Measurements from ENCODE around the gene EDEM3.
A peak's percentile ranks its signal among the peaks of the same experiment; 100 is the strongest.
"Not testable (repeated sequence)": the region's sequence is repeated elsewhere in the genome, so short reads cannot be mapped to it uniquely, and the experiment has no call there.

EDEM3 gene

GRCh38 chr1:184767591-184767990, 12.9 kb upstream of the EDEM3 start:
- no peak for DNase-seq

GRCh38 chr1:184764483-184764882, 9.8 kb upstream of the EDEM3 start:
- no peak for DNase-seq

DNA sequence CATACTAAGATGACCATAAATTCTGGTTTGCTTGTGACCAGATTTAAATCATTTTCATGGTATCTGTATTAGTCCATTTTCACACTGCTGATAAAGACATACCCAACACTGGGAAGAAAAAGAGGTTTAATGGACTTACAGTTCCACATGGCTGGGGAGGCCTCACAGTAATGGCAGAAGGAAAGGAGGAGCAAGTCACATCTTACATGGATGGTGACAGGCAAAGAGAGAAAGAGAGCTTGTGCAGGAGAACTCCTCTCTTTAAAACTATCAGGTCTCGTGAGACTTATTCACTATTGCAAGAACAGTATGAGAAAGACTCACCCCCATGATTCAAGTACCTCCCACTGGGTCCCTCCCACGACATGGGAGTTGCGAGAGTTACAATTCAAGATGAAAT, 8.9 kb upstream of the EDEM3 start:
- DNase-seq, result not testable (repeated sequence)

DNA sequence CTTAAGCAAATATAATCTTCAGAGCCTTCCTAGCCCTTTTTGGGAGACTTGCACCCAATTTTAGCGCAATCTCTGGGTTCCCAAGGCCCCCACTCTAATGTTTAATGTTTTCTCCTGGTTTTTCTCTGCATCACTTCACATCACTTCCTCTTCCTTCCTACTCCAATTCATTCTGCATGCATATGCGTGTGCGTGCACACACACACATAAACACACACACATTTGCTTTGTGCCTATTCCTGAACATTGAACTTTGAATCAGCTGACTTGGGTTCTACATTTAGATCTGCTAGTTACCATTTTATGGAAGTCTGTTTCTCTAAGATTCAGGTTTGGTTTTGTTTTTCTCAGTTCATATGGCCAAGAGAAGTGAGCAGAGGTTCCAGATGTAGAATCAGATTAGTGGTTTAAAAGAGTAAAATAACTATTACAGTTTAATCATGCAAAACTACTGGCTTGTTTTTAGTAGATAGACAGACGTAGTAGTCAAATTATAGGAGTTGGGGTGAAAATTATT, 7.4 kb upstream of the EDEM3 start:
- DNase-seq, result no peak

DNA sequence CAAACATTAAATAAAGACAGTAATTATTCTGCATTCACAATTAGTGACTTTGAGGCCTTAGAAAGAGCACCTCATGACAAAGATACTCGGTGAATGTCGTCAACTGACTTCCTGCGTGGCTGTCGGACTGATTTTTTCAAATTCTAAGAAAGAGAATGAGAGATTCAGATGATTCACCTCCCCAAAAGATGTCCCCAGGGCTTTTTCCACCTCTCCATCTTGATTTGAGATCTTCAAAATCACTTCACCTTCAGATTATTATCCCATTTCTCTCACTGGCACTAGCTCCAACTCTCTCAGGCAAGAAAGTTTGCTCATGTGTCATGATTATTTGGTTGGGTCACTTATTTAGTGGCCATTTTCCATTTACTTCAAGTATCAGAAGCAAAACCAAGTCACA, 5.0 kb upstream of the EDEM3 start:
- DNase-seq, result no peak

DNA sequence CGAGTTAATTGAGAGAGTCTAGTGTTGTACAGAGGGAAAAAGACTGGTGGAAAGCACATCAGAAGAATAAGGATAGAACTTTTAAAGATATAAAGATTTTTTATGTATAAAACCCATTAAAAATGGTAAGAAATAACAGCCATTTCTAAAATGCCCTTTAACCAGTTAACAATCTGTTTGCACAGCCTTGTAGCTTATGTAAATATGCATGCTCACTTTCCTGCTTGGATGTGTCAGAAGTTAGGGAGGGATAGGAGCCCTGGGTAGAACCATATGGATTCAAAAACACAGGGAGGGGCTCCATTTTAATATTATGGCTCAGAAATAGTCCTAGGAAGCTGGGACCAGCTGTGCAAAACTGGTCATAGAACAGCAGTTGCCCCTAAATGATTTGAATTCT, 4.5 kb upstream of the EDEM3 start:
- no peak for DNase-seq

GRCh38 chr1:184757891-184758290, 3.2 kb upstream of the EDEM3 start:
- no peak for DNase-seq

DNA sequence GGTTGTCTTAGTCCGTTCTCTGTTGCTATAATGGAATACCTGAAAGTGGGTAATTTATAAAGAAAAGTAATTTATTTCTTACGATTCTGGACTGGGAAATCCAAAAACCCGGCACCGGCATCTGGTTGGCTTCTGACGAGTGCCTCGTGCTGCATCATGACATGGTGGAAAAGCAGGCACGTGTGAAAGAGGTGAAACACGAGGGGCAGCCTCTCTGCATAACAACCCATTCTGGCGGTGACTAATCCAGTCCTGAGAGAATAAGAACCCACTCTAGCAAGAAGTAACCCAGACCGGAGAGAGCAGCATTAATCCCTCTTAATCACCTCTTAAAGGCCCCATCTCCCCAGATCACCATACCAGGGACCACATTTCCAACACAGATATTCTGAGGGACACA, 2.7 kb upstream of the EDEM3 start:
- no peak for DNase-seq

GRCh38 chr1:184755226-184756065, 788 bp upstream of the EDEM3 start:
- DNase-seq, result peak; percentile 8

DNA sequence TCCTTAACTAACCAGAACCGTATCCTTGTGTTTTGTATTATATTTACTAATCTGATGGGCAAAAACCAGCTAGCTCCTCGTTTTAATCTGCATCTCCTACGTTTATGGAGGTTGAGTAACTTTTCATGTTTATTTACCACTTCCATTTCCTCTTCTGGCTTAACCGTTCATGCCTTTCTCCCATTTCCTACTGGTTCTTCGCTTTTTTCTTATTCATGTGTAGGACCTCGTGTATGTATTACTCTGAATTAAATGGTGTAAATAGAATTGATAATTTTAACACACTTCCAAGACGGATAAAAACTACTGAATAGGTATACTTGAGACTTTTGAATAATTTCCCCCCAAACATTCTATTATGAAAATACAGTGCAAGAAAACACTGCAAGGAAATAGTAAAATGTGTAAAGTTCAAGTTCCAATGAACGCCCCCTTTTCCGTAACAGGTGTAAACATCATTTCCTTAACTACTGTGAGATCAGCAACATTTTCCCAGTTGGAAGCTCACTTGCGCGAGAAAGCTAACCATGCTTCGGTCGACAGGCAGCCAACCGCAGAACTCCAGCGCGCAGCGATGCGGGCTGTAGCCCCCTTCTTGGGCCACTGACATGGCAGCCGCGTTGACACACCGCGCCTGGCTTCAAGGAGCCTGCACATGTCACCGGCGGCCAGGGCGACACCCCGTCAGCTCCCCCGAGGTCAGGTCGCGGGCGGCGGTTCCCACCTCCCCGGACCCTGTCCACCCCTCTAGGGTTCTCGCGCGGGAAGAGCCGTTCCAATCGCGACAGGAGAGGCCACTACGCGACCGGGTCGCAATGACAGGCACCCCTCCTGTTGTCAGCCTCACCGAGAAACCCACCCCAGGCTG, 816 bp downstream of the EDEM3 start:
- no peak for DNase-seq

- DNase-seq, result no peak
Measured at GRCh38 chr1:184753117-184753516, 1.5 kb downstream of the EDEM3 start.

- no peak for DNase-seq
Measured at GRCh38 chr1:184752656-184753055, 2.0 kb downstream of the EDEM3 start.

DNA sequence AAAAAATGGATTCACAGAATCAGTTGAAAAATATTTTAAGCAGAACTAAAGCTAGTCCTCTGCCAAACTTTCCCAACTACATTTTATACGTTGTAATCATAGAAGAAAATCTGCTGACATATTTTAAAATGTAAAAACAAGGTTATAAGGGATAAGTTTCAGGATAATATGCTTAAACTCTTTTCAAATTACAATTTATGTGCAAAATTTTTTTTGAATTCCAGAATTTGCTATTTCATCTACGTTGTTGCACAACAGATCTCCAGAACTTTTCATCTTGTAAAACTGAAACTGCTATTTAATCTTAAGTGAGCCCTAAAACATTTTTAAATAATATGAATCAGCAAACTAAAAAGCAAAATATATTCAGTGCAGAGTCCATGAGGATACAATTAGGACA, 5.9 kb downstream of the EDEM3 start:
- DNase-seq, result no peak

DNA sequence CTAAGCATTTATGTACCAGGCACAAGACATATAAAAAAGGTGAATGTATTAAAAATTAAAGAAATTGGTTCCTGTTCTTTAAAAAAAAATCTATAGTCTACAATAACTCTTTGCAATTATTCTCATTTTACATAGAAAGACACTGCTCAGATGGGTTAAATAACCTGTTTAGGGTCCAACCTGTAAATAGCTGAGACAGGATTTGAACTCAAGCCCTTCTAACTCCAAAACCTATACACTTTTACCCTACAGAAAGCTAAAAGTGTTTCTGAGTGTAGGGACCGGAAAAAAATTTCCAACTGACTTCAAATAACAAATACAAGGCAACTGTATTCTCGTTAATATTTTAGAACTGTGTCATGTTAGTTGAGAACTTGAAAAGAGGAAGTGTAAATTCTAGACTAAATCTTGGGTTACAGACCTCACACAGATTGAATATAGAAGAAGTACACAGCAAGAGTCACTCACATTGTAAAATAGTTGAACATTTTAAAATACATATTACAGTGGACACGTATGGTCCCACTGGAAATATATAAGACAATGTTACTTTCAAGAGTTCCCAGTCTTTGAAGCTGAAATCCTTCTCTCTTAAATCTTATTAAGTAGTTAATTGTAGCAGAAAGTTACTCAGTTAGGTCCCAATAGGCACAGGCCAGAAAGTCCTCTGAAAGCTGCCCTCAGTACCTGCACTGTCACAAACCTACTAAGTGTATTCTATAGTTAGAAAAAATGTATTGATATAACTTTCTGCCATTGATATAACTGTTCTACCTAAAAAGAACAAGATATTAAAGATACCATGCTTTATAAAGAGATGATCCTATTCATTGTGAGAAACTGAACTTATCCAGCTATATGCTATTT, 7.3 kb downstream of the EDEM3 start:
- DNase-seq, result no peak

GRCh38 chr1:184745929-184746638, 8.6 kb downstream of the EDEM3 start:
- no peak for DNase-seq

DNA sequence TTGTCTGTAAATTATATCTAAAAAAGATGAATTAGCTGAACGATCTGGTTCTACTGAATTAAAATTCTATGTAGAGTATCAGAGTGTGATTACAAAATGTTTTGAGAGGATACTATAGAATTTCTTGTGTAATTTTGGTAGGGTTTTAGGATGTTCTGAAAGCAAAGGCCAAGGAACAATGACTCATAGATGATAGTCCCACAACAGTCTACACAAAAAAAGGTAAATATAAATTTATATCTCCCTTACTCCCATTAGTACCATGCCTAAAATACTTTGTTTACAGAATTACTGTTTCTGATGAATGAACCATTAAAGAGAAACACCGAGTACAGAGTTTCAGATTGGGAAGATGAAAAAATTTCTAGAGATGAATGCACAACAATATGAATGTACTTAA, 9.5 kb downstream of the EDEM3 start:
- DNase-seq, result no peak

- DNase-seq, result no peak
Measured at GRCh38 chr1:184743062-184743756, 11.4 kb downstream of the EDEM3 start.

DNA sequence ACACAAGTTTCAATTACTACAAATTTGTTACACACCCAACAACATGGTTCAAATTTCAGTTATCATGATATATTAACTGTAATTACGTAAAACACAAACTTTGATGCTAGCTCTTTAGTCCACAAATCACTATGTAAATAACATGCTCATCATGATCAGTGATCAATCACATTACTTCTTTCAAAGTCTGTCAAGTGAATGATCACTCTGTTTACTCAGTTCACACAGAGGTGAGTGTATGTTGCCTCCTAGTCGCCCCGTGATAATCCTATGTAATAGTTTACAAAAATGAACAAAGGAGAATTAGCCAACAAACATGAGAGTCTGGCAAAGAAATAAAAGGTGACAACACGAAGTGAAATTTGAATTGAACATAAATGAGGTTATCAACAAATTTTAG, 14.3 kb downstream of the EDEM3 start:
- no peak for DNase-seq

DNA sequence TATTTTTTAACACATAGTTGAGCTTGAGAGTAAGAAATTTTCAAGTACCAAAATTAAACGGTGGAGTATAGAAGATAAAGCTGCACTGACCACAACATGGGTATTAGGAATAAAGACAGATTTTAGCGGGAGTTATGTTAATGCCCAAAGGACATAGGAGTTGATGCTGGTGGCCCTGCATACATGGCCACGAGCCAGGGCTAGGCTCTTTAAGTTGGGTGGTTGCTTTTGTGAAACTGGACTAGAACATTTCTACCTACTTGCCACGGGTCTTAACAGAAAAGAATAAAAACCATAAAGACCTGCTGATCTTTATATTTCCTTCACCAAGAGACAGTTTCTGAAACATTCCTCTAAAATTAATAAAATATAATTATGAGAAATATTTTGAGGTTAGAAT, 14.9 kb downstream of the EDEM3 start:
- no peak for DNase-seq

- DNase-seq, result no peak
Measured at GRCh38 chr1:184739070-184739469, 15.6 kb downstream of the EDEM3 start.

- DNase-seq, result no peak
Measured at GRCh38 chr1:184734980-184735379, 19.7 kb downstream of the EDEM3 start.

DNA sequence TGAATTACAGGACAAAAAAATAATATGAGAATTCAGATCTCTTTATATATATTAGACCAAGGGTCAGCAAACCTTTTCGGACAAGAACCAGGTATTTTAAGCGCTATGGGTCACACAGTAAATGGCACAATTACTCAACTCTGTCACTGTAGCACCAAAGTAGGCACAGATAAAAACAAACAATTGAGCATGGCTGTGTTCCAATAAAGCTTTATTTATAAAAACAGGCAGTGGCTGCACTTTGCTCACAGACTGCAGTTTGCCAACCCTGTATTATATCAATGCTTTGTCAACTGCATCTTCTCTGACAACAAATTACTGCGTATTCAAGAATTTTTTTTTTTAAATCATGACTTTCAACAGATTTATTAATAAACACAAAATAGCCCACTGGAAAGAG, 29.8 kb downstream of the EDEM3 start:
- no peak for DNase-seq
